ENCODE results near the gene CXCL1.
A peak's percentile ranks its signal among the peaks of the same experiment; 100 is the strongest.

CXCL1 gene

DNA sequence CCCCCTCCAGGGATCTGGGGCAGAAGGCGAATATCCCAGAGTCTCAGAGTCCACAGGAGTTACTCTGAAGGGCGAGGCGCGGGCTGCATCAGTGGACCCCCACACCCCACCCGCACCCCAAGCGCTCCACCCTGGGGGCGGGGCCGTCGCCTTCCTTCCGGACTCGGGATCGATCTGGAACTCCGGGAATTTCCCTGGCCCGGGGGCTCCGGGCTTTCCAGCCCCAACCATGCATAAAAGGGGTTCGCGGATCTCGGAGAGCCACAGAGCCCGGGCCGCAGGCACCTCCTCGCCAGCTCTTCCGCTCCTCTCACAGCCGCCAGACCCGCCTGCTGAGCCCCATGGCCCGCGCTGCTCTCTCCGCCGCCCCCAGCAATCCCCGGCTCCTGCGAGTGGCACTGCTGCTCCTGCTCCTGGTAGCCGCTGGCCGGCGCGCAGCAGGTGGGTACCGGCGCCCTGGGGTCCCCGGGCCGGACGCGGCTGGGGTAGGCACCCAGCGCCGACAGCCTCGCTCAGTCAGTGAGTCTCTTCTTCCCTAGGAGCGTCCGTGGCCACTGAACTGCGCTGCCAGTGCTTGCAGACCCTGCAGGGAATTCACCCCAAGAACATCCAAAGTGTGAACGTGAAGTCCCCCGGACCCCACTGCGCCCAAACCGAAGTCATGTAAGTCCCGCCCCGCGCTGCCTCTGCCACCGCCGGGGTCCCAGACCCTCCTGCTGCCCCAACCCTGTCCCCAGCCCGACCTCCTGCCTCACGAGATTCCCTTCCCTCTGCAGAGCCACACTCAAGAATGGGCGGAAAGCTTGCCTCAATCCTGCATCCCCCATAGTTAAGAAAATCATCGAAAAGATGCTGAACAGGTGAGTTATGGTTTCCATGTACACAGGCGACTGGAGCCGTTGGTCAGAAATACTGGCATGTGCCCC is at the start of gene CXCL1:
TSS of gene CXCL1 (plus strand) at position 264 of the 926 bp plus-strand sequence. CDS start at position 342, 78 bp downstream.
- peak; percentile 25 for DNase-seq

DNA sequence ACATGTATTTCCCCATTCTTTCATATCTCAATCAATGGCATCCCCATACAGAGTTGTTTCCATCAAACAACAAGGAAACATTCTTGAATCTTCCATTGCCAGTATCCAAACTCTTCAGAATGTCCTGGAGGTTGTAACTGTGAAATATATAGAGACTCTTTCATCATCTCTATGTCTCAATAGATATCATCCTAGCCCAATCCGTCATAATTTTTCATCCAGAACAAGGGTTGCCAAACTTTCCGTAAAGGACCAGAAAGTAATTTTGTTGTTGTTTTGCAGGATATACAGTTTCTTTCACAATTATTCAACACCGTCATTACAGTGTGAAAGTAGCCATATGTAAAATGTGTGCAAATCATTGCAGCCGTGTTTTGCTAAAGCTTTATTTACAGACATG is 47.9 kb upstream of the CXCL1 start:
- DNase-seq, result no peak

DNA sequence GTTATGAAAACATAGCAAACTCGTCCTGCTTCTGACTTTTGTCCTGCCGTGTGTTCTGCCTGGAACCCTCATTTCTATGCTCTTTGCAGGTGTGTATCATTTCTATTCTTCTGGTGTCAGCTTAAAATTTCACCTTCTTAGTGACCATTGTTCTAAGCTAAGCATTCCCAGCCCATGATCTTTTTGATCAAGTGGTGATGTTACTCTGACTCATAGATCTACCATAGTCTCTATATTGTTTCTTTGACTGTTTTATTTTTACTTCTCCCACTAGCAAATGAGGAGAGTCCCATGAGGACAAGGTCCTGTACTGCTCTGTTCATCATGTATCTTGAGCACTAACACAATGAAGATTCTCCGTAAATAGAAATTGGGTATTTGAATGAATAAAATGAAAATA is 46.8 kb upstream of the CXCL1 start:
- no peak for DNase-seq

DNA sequence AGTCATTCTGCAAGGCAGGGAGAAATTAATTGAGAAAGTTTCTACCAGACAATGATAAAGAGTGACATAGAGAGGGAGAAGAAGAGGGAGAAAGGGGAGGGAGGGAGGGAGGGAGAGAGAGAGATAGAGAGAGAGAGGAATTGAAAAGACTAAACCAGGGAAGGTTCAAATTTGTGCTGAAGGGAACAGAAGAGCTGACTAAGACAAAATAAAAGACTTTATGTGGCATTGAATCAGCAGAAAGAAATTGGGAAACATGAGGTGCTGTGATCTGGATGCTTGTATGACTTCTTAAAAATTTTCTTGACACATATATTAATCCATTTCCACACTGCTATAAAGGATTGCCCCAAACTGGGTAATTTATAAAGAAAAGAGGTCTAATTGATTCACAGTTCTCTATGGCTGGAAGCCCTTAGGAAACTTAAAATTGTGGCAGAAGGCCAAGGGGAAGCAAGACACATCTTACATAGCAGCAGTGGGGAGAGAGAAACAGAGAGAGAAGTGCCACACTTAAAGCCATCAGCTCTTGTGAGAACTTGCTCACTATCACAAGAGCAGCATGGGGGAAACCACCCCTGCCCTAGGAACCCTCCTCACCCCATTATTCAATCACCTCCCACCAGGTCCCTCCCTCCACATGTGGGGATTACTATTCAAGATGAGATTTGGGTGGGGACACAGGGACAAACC is 46.2 kb upstream of the CXCL1 start:
- no peak for DNase-seq

DNA sequence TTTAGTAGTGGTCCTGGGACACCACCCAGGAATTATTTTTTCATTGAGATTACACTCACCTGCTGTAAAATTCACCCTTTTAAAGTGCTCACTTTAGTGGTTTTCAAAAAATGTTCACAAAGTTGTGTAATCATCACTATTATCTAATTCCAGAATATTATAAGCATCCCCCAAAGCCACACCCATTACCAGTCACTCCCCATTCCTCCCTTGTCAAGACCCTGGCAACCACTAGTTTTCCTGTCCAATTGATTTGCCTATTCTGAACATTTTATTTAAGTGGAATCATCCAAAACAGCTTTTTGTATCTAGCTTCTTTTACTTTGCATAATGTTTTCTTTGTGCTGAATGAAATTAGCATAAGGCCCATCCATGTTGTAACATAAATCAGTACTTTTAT is 45.4 kb upstream of the CXCL1 start:
- DNase-seq, result no peak

DNA sequence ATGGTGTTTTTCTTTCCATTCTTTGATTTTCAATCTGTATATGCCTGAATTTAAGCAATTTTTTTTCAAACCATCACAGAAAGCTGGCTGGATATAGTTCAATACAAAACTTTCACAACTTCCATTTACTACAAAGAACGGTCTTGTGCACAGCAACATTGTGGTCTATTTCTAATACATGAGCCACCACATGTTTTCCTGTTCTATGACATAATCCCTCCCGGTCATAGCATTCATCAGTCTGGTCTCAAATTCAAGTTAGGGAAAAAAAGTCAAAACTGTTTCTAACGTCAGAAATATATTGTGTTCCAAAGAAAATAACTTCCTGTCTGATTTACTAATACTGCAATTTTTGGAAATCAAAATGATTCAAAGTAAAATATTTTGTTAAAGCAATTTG is 40.2 kb upstream of the CXCL1 start:
- no peak for DNase-seq

DNA sequence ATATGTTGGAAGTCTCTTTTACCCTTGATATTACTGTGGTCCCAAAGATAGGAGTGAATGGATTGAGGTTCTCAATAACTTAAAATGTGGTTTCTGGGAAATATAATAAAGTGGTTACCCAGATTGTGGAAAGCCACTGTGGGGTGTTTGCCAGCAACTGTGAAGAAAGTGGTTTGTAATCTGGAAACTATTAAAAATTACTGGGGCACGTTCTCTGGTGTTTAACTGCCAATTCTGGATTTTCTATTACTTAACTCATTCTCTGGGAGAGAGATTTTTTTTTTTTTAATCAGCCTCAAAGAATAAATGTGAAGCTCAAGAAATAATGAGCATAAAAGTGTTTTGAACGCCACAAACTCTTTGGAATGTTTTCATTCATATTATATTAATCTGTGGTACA is 37.6 kb upstream of the CXCL1 start:
- DNase-seq, result no peak

DNA sequence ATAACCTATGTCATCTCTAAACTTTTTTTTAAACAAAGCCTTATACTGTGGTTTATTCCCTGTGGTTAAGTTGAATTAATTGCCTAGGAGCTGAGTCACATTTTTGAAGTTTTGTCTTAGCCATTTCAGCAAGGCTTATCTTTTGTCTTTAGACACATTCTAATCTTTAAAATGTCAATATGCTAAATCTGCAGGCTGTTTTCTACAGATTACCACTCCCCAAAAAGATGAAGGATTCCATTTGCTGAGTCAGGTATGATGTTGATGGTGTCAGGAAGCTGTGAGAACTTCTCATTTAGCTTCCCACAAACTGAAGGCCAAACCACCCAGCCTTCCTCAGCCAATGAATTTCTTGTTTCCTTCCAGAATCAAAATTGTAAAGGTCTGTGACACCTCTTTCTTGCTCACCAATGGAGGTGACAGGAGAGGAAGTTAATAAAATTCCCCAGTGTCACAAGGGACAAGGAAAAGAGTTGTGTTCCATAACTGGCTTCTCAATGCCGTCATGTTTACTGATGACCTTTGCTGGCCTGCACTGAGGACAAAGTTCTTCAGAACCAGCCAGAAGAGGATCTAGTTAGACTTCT is 36.4 kb upstream of the CXCL1 start:
- no peak for DNase-seq

DNA sequence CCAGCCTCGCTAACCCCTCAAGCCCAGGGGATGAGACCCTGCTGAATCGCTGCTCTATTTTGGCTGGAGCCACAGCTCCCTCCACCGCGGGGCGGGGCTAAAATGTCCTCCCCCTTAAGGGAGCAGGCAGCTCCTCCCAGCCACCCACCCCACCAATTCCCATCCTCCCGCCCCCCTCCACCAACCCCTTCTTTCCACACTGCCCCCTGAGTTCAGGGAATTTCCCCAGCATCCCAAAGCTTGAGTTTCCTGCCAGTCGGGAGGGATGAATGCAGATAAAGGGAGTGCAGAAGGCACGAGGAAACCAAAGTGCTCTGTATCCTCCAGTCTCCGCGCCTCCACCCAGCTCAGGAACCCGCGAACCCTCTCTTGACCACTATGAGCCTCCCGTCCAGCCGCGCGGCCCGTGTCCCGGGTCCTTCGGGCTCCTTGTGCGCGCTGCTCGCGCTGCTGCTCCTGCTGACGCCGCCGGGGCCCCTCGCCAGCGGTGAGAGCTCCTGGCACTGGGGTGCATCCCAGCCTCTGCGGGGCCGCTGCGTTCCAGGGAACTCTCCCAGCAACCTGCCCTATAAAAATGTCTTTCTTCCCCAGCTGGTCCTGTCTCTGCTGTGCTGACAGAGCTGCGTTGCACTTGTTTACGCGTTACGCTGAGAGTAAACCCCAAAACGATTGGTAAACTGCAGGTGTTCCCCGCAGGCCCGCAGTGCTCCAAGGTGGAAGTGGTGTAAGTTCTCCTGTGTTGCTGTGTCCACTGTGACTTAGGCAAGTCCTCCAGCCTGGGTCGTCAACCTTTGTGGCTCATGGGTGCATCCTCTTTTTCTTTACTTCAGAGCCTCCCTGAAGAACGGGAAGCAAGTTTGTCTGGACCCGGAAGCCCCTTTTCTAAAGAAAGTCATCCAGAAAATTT is 32.6 kb upstream of the CXCL1 start, which contains the start of gene CXCL6:
TSS of gene CXCL6 (plus strand) at position 306 of the 907 bp plus-strand sequence. CDS start at position 379, 73 bp downstream.
- peak; percentile 42 for DNase-seq

DNA sequence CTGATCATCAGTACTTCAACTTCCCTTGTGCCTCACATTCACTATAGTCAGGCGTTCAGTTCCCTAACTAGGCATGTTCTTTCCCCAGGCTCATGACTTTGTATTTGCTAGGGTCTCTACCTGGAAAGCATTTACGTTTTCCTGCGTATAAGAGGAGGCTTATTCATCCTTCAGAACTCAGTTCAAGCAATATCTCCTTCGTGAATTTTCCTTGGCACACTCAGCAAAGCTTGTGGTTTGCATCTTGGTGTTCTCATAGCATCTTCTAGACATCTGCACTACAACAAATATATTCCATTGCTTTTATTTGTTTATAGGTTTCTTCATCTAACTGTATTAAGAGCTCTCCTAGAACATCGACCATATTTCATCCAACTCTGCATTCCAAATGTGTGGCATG is 30.1 kb upstream of the CXCL1 start:
- DNase-seq, result no peak

DNA sequence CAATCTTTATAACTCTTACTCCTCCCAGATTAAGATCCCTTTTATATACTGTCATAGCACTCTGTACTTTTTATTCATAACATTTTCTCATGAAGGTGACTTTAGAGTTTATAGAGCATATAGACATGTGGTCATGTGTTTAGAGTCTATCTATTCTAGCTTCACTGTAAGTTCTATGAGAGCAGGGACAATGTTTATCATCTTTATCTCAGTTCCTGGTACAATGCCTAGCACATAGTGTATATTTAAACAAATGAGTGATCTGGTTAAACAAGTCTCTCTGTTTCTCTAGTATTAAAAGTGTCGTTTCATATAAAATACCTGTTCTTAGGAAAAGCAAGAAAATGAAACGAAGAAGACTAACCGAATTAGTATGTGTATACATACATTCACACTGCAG is 29.5 kb upstream of the CXCL1 start:
- DNase-seq, result no peak

DNA sequence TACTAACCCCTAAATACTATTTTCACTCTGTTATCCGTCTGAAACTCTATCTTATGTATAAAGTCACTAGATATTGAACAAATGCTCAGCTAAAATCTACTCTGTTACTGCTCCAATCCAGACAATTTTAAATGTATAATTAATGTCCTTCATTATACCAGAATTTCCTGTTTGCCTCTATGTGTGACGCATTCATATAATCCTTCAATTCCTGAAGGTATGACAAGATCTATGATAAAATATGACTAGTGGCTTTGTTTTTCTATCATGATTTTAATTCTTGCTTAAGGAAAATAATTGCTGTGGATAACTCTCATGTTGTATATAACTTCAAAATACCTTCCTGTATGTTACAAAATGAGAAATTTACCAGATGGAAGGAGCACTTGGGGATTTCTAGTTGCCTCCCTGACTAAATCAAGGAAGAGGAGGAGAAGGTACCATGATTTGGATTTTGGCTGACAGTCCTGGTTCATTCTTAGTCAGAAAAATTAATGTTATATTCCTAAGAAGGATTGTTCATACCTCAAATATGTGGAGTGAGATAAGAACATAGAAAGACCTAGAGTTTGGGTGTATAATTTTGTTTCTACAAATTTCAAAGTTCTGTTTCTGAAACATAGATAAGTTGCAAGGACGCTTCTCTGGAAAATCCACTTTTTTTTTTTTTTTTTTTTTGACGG is 27.8 kb upstream of the CXCL1 start:
- DNase-seq, result no peak

DNA sequence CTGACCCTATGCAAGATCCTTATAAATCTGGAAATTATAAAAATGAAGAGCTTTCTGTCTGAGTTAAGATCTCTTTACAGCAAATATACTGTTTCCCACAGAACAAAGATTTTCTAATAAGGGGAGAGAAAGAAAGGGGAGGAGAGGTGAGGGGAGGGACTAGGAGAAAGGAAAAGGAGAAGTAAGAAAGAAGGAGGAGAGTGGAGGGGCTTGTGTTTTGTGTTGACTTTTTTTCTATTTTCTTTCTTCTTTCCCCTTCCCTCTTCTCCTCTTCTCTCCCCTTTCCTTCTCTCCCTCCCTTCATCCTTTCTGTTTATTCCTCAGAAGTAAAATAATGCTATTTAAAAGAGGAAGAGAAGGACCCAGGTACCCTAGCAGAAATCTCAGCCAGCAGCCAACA is 26.5 kb upstream of the CXCL1 start:
- no peak for DNase-seq

DNA sequence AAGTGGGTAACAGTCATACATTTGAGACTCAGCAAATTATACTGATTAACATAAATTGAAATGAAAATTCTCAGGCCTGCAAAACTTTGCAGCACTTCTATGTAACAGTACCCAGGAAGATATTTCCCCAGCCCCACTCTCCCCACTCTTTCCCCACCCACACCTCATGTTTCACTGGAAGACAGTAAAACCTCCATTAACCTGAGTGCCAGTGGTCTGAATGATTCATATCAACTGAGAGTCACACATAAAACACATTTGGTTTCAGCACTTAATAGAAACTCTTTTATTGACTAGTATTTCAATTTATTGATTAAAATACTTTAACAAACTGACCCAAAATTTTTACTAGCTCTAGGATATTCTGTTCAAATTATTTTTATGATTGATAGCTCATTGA is 25.8 kb upstream of the CXCL1 start:
- no peak for DNase-seq

DNA sequence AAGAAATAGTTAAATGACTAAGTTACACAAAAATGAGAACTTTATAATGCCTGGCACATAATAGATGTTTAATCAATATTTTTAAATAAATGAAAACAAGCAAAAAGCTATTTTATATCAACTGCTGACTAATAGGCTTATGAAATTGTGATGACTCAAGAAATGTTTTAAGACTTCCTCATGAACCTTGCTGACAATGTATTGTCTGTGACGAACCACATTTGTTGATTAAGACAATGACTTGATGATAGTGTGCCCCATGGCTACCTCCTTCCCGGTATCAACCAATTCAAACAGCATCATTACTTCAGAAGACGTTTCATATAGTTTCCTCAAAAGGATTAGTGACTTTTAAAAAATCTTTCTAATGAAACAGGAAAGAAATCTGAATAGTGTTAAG is 24.8 kb upstream of the CXCL1 start:
- DNase-seq, result no peak

DNA sequence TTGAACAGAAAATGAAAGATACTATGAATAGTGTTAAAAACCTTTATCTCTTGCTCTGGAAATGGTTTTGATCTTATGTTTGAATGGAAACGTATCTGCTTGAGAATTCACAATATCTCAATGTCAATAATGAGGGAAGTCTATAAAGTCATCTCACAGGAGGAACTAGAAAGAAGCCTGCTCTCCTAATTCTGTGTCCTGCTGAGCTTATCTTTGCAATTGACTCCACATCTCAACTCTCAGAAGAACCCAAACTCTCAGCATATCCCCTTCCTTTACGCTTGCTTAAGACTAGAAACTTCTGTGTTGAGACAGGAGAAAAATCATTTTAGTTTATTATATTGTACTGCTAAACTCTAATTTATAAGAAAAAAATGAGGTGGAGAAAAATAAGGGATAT is 24.4 kb upstream of the CXCL1 start:
- DNase-seq, result no peak

DNA sequence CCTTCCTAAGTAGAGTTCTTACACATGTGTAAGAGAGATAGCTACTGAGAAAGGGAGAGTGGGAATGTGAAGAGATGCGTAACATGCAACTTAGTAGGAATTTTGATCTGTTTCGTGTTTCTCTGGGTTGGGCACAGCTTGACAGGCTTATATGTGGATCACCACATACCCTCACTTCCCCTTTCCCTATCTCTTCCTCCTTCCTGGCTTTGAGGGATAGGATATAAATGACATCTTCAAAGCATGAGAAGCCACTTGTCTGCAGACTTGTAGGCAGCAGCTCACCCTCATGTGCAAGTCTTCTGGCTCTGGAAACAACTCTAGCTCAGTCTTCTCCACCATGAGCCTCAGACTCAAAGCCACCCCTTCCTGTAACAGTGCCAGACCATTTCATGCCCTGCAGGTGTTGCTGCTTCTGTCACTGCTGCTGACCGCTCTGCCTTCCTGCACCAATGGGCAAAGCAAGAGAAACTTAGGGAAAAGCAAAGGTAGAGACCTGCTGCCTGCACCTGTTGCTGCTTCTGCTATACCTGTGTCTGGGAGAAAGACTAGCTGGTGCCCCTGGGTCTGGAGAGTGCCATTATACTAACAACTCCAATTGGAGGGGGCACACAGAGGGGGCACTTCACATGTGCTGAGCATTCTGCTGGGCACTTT is 21.5 kb upstream of the CXCL1 start:
- no peak for DNase-seq

DNA sequence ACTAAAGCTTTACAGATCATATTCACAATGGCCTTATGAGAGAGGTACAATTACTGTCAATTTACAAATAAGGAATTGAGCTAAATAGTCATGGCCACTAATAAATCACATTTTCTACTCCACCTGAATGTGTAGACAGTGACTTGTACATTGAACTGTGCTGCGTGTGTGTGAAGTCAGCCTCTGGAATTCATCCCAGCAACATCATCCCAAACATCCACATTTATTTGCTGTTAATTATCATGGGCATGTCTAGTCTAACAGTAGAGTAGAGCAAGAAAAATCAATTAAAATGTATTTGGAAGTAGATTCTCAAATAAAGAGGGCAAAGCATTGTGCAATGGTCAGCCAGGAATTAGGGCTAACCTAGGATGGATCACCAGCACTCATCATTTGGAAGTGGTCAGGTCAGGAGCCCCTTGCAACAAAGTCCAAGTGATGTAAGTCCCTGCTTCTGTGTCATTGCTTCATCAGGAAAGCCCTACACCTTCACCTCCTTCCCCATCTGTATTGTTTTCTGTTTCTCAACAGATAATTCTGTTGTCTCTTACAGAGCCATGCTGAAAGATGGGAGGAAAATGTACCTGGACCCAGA is 20.9 kb upstream of the CXCL1 start:
- DNase-seq, result no peak

DNA sequence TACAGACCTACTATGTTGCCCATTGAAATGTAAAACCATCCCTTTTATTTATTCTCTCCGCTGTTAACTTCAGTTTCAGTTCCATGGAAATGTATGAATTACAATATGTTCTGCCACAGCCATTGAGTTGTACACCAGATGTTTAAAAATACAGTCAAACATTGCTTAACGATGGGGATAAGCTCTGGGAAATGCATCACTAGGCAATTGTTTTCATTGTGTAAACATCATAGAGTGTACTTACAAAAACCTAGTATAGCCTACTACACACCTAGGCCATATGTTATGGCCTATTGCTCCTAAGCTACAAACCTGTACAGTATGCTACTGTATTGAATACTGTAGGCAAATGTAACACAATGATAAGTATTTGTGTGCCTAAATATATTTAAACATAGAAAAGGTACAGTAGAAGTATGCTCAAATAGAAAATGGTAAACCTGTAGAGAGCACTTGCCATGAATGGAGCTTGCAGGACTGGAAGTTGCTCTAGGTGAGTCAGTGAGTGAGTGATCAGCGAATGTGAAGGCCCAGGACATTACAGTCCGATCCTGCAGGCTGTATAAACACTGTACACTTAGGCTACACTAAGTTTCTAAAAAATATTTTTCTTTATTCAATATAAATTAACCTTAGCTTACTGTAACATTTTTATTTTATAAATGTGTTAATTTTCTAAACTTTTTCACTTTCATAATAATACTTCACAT is 18.8 kb upstream of the CXCL1 start:
- no peak for DNase-seq

DNA sequence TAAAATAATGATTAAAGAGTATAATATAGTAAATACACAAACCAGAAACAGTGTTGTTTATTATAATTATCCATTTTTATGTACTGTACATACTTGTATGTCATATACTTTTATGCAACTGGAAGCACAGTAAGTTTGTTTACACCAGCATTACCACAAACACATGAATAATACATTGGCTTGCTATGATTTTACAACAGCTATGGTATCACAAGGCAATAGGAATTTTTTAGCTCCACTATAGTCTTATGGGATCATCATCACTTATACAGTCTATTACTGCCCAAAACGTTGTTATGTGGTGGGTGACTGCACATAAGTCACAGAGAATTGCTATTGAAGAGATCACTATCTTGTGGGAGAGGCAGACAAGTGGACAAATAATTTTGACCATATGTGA is 17.9 kb upstream of the CXCL1 start:
- no peak for DNase-seq

DNA sequence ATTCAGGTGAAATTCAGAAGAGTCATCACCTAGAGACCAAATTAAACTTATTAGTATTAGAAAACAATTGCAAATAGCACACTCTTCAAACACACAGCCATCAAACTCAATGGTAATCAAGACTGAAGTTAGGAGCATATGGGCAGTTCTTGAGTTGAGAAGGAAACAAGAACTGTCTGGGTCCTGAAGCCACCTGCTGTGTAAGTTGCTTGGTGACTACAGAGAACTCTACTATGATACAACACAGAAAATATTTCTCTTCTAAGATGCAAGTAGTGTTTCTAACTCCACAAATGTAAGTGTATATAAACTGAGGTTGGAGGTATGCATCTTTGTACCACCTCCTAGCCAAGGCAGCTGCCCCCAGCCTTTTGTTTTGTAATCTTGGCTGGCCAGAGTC is 16.4 kb upstream of the CXCL1 start:
- DNase-seq, result no peak

Data from NCI-H82 (cell line).